C4-2B (cell line): Measurements from ENCODE around the gene XPNPEP1.

Experiments used
- H3K27ac ChIP-seq: fragments of 450-650 bp; 2 replicates; pipeline ENCODE4 v1.5.1; 2017
- CTCF ChIP-seq: fragments of 450-650 bp; conservative IDR thresholded peaks from 2 replicates; pipeline ENCODE4 v1.5.1; 2017; ENCODE audit warnings: mild to moderate bottlenecking
- ZFX ChIP-seq: fragments of 450-650 bp; IDR thresholded peaks from 2 replicates; pipeline ENCODE4 v1.6.1; 2017

XPNPEP1 gene

GRCh38 chr10:109887243-109887642, 36.1 kb downstream of the XPNPEP1 start:
- TF ChIP-seq CTCF (no peak), ZFX (no peak)
- no peak overlapping the region for H3K27ac ChIP-seq

GRCh38 chr10:109886781-109887140, 36.5 kb downstream of the XPNPEP1 start:
- H3K27ac ChIP-seq = no peak overlapping the region
- TF ChIP-seq CTCF = no peak
- TF ChIP-seq ZFX = no peak

- no peak for TF ChIP-seq ZFX
- TF ChIP-seq CTCF = no peak
- H3K27ac ChIP-seq = no peak overlapping the region
Measured at GRCh38 chr10:109886037-109886780, 37.1 kb downstream of the XPNPEP1 start.

GRCh38 chr10:109883859-109884771, 39.2 kb downstream of the XPNPEP1 start:
- peak overlapping the region; percentile 14; the same call in 1 of the 2 replicates for H3K27ac ChIP-seq
- TF ChIP-seq ZFX (no peak), CTCF (peak; percentile 99)

- no peak overlapping the region for H3K27ac ChIP-seq
- TF ChIP-seq ZFX = no peak
- no peak for TF ChIP-seq CTCF
Measured at GRCh38 chr10:109882251-109883057, 40.9 kb downstream of the XPNPEP1 start.

GRCh38 chr10:109881769-109882057, 41.6 kb downstream of the XPNPEP1 start:
- H3K27ac ChIP-seq = no peak overlapping the region
- TF ChIP-seq ZFX (no peak), CTCF (no peak)
